ENCODE results near the gene CCND2.

CCND2 gene

GRCh38 chr12:4289998-4290790 lies 16.6 kb downstream of the CCND2 start:
- DNase-seq (ENCODE audit: low spot score), result no peak

- DNase-seq (ENCODE audit: low spot score), result no peak
These were observed 18.9 kb downstream of the CCND2 start for GRCh38 chr12:4292341-4293073.

- no peak for DNase-seq (ENCODE audit: low spot score)
These were observed 19.9 kb downstream of the CCND2 start for GRCh38 chr12:4293299-4293965.

- no peak for DNase-seq (ENCODE audit: low spot score)
These were observed 20.5 kb downstream of the CCND2 start for GRCh38 chr12:4293966-4294505.

GRCh38 chr12:4296751-4297150 lies 23.2 kb downstream of the CCND2 start:
- no peak for DNase-seq (ENCODE audit: low spot score)

- no peak for DNase-seq (ENCODE audit: low spot score)
These were observed 24.1 kb downstream of the CCND2 start for GRCh38 chr12:4297617-4298016.

- DNase-seq (ENCODE audit: low spot score), result no peak
These were observed 27.3 kb downstream of the CCND2 start for GRCh38 chr12:4300883-4301282.

- no peak for DNase-seq (ENCODE audit: low spot score)
These were observed 28.5 kb downstream of the CCND2 start for GRCh38 chr12:4301932-4302501.

GRCh38 chr12:4302881-4303280 lies 29.3 kb downstream of the CCND2 start:
- DNase-seq (ENCODE audit: low spot score), result no peak

GRCh38 chr12:4303750-4304149 lies 30.2 kb downstream of the CCND2 start:
- DNase-seq (ENCODE audit: low spot score), result no peak

GRCh38 chr12:4307593-4308333 lies 34.2 kb downstream of the CCND2 start:
- DNase-seq (ENCODE audit: low spot score), result peak; percentile 84

GRCh38 chr12:4308334-4308950 lies 34.9 kb downstream of the CCND2 start:
- no peak for DNase-seq (ENCODE audit: low spot score)

- no peak for DNase-seq (ENCODE audit: low spot score)
These were observed 38.2 kb downstream of the CCND2 start for GRCh38 chr12:4311776-4312175.

GRCh38 chr12:4312251-4312650 lies 38.7 kb downstream of the CCND2 start:
- no peak for DNase-seq (ENCODE audit: low spot score)

- no peak for DNase-seq (ENCODE audit: low spot score)
These were observed 46.9 kb downstream of the CCND2 start for GRCh38 chr12:4320497-4320852.

- DNase-seq (ENCODE audit: low spot score), result peak; percentile 99
These were observed 47.5 kb downstream of the CCND2 start, which contains the start of gene TIGAR for GRCh38 chr12:4320853-4321701. TIGAR (plus strand) TSS chr12:4321213; CDS start chr12:4321272, 59 bp downstream.

GRCh38 chr12:4322726-4323125 lies 49.2 kb downstream of the CCND2 start:
- DNase-seq (ENCODE audit: low spot score), result no peak

Measured in AG08395 (cell line).